ENCODE results near the gene EPS15. TPM values are rescaled to one million over a fixed set of nuclear protein-coding genes. Genes with fewer than 3 reads are reported as not detected.

EPS15 gene
- total and polyA plus RNA-seq, 9 of the 15 experiments (the other 6 are each of a cell fraction or from before 2014, with no cell fraction given), result 23.1 to 69.0 (median 41.7) TPM

- peak in 1 of 3 experiments; percentile 0; a peak in 1 of 6 replicates for TF ChIP-seq CTCF (IDR thresholded peaks at IDR 0.05 in 2 of 3, conservative IDR thresholded peaks at IDR 0.05 in 1 of 3; ENCODE audit: insufficient read depth in 2 of 3, low read depth in 1 of 3, low read length in 3 of 3)
- TF ChIP-seq TBL1XR1 (IDR thresholded peaks at IDR 0.05; ENCODE audit: low read length in 2 of 2), result peak in 1 of 2 experiments; percentile 55; a peak in 1 of 4 replicates
- peak; percentile 58 for TF ChIP-seq VEZF1 (CRISPR knock-in tag; IDR thresholded peaks at IDR 0.05)
- peak; percentile 53; the same call in 1 of the 2 replicates for TF ChIP-seq KLF13 (tag; IDR thresholded peaks at IDR 0.05; ENCODE audit: borderline replicate concordance, low read depth)
- TF ChIP-seq ZNF444 (CRISPR knock-in tag; IDR thresholded peaks at IDR 0.05), result no peak
- TF ChIP-seq SRF (CRISPR knock-in tag; IDR thresholded peaks at IDR 0.05), result peak in 1 of 2 experiments; percentile 59; a peak in 1 of 4 replicates
- TF ChIP-seq JUN (IDR thresholded peaks at IDR 0.05; ENCODE audit: borderline replicate concordance, low read depth, low read length), result peak; percentile 99
- no peak; the same call in 1 of the 2 replicates for TF ChIP-seq JUN (CRISPR knock-in tag; IDR thresholded peaks at IDR 0.05; ENCODE audit: borderline replicate concordance)
- peak; percentile 63; the same call in 1 of the 2 replicates for TF ChIP-seq EP300 (IDR thresholded peaks at IDR 0.05; ENCODE audit: low read length)
- peak; percentile 27 for TF ChIP-seq ASH1L (IDR thresholded peaks at IDR 0.05; ENCODE audit: borderline replicate concordance, low read depth, partially characterized antibody)
- peak; percentile 95 for TF ChIP-seq SMARCE1 (IDR thresholded peaks at IDR 0.05)
- TF ChIP-seq PBX2 (CRISPR knock-in tag; IDR thresholded peaks at IDR 0.05; ENCODE audit: low read depth), result no peak
- no peak; the same call in 1 of the 2 replicates for TF ChIP-seq PBX2 (tag; conservative IDR thresholded peaks at IDR 0.05; ENCODE audit: low read depth)
- TF ChIP-seq PML (IDR thresholded peaks at IDR 0.05; ENCODE audit: low read length), result peak; percentile 54; the same call in 1 of the 2 replicates
- TF ChIP-seq FOXP4 (CRISPR knock-in tag; IDR thresholded peaks at IDR 0.05; ENCODE audit: borderline replicate concordance), result no peak
- peak; percentile 63; the same call in 1 of the 2 replicates for TF ChIP-seq RUNX1 (IDR thresholded peaks at IDR 0.05; ENCODE audit: low read depth)
These were observed 187.6 kb downstream of the EPS15 start (continued) for GRCh38 chr1:51331206-51332100.

All from K562 (cell line).